T-helper 22 cell (primary cell): Measurements from ENCODE around the gene GCLC.

Experiments
- DNase-seq: peaks from one replicate; pipeline ENCODE4 v3.0.0-alpha.2; 2020; ENCODE audit warnings: low read depth

Gene GCLC

GRCh38 chr6:53447865-53448264 is 97.0 kb downstream of the GCLC start:
- DNase-seq = no peak
